ENCODE measurements around the gene MYRFL.

MYRFL gene

DNA sequence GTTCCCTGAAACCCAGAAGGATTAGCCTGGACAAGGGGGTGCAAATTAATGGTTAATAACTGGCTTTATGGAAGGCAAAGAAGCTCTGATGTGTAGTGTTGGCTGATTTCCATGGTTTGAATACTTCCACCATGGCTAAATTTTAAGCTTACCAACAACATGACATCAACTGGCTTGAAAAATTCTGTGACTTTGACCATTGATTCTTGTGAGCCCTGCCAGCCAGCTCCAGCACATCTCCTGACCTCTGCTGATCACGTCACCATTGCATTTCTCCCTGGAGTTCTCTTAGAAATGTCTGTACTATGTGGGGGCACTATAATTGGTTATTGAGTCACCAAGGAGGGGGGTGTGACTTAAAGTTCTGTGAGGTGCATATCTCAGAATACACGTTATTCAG lies 171.2 kb downstream of the MYRFL start:
- no peaks in the 10 kb centered on the region for H3K27me3 ChIP-seq (ENCODE audit: low read depth, low read length)
- no peak overlapping the region for H3K4me2 ChIP-seq (ENCODE audit: low read length)
- no peak overlapping the region for H3K9ac ChIP-seq (ENCODE audit: low read length)
- H3K27ac ChIP-seq (ENCODE audit: low read length), result no peak overlapping the region
- no peaks in the 10 kb centered on the region for H3K36me3 ChIP-seq (replicated peaks; ENCODE audit: low read depth, low read length)
- TF ChIP-seq, protein P1, sequence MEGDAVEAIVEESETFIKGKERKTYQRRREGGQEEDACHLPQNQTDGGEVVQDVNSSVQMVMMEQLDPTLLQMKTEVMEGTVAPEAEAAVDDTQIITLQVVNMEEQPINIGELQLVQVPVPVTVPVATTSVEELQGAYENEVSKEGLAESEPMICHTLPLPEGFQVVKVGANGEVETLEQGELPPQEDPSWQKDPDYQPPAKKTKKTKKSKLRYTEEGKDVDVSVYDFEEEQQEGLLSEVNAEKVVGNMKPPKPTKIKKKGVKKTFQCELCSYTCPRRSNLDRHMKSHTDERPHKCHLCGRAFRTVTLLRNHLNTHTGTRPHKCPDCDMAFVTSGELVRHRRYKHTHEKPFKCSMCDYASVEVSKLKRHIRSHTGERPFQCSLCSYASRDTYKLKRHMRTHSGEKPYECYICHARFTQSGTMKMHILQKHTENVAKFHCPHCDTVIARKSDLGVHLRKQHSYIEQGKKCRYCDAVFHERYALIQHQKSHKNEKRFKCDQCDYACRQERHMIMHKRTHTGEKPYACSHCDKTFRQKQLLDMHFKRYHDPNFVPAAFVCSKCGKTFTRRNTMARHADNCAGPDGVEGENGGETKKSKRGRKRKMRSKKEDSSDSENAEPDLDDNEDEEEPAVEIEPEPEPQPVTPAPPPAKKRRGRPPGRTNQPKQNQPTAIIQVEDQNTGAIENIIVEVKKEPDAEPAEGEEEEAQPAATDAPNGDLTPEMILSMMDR (IDR thresholded peaks at IDR 0.05; ENCODE audit: low read depth, low read length), result no peak
- no peak for TF ChIP-seq EZH2phosphoT487 (IDR thresholded peaks at IDR 0.05; ENCODE audit: low read depth)
- no peaks in the 10 kb centered on the region for H3K79me2 ChIP-seq (ENCODE audit: low read length)
- no peak overlapping the region for H3K4me3 ChIP-seq (ENCODE audit: low read length)
- no peaks in the 10 kb centered on the region for H3K9me3 ChIP-seq (ENCODE audit: insufficient read depth, low read length)
- H2AFZ ChIP-seq (ENCODE audit: low read depth, low read length), result no peak overlapping the region
- H4K20me1 ChIP-seq (ENCODE audit: insufficient read depth, low read length), result no peaks in the 10 kb centered on the region
- no peaks in the 10 kb centered on the region for H3K4me1 ChIP-seq (ENCODE audit: low read length)

DNA sequence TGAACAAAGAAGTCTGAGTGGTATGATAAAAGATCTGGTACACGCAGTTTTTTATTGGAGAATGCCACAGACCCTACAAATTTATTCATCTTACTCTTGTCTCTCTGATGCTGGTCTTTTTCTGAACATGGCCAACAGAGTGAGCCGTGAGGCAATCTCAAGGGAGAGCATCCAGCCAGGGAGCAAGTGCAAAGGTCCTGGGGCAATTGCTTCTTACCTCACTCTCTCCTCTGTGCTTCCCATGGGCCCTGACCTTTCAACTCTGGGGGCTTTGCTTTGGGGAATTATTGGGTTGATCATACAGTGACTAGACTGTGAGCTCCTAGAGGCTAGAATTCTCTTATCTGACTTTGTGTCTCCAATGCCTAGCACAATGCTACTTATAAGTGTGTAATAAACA lies 171.7 kb downstream of the MYRFL start:
- Histone ChIP-seq H2AFZ (ENCODE audit: low read depth, low read length) (no peak overlapping the region), H4K20me1 (ENCODE audit: insufficient read depth, low read length) (no peaks in the 10 kb centered on the region), H3K4me2 (ENCODE audit: low read length) (no peak overlapping the region), H3K27me3 (ENCODE audit: low read depth, low read length) (no peaks in the 10 kb centered on the region), H3K36me3 (replicated peaks; ENCODE audit: low read depth, low read length) (no peaks in the 10 kb centered on the region), H3K4me3 (ENCODE audit: low read length) (no peak overlapping the region), H3K9me3 (ENCODE audit: insufficient read depth, low read length) (no peaks in the 10 kb centered on the region), H3K27ac (ENCODE audit: low read length) (no peak overlapping the region), H3K9ac (ENCODE audit: low read length) (no peak overlapping the region), H3K79me2 (ENCODE audit: low read length) (no peaks in the 10 kb centered on the region), H3K4me1 (ENCODE audit: low read length) (no peaks in the 10 kb centered on the region)
- TF ChIP-seq, protein P1 (IDR thresholded peaks at IDR 0.05; ENCODE audit: low read depth, low read length), result no peak
- no peak for TF ChIP-seq EZH2phosphoT487 (IDR thresholded peaks at IDR 0.05; ENCODE audit: low read depth)

DNA sequence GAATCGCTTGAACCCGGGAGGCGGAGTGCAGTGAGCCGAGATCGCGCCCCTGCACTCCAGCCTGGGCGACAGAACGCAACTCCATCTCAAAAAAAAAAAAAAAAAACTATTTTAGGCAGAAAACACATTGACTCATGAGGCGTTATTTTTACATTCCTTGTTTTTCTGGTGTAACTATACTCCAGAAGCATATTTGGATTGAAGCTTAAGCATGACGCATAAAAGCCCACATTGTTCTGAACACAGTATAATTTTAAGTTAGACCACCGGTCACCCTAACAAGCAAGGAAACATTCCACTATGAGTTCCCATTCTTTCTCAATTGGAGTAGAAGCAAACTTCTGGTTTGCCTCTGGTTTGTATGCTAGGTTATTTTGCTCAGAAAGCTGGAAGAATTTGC lies 173.0 kb downstream of the MYRFL start:
- Histone ChIP-seq H3K4me3 (ENCODE audit: low read length) (no peak overlapping the region), H3K4me1 (ENCODE audit: low read length) (no peaks in the 10 kb centered on the region), H3K9me3 (ENCODE audit: insufficient read depth, low read length) (no peaks in the 10 kb centered on the region), H3K36me3 (replicated peaks; ENCODE audit: low read depth, low read length) (no peaks in the 10 kb centered on the region), H4K20me1 (ENCODE audit: insufficient read depth, low read length) (no peaks in the 10 kb centered on the region), H3K27me3 (ENCODE audit: low read depth, low read length) (no peaks in the 10 kb centered on the region), H3K79me2 (ENCODE audit: low read length) (no peaks in the 10 kb centered on the region), H3K9ac (ENCODE audit: low read length) (no peak overlapping the region), H3K27ac (ENCODE audit: low read length) (no peak overlapping the region), H3K4me2 (ENCODE audit: low read length) (no peak overlapping the region), H2AFZ (ENCODE audit: low read depth, low read length) (no peak overlapping the region)
- TF ChIP-seq, protein P1 (IDR thresholded peaks at IDR 0.05; ENCODE audit: low read depth, low read length), result no peak
- TF ChIP-seq EZH2phosphoT487 (IDR thresholded peaks at IDR 0.05; ENCODE audit: low read depth), result no peak

DNA sequence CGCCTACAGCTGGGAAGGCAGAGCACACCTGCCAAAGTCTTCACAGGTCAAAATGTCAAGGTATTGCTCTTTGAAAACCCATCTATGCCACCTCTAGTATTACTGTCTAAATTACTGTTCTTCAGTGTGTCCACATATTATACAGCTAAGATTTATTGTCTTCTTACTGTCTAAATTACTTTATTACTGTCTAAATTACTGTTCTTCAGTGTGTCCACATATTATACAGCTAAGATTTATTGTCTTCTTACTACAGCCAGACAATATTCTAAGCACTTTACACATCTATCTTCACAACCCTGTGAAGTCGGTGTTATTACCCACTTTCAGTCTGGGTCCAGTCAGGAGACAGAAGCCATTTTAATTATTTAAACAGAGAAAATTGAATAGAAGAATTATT lies 173.9 kb downstream of the MYRFL start:
- H3K4me2 ChIP-seq (ENCODE audit: low read length), result no peak overlapping the region

More for the DNA sequence above, 173.9 kb downstream of the MYRFL start:
- Histone ChIP-seq H3K36me3 (replicated peaks; ENCODE audit: low read depth, low read length) (no peaks in the 10 kb centered on the region), H3K9me3 (ENCODE audit: insufficient read depth, low read length) (no peaks in the 10 kb centered on the region), H3K4me1 (ENCODE audit: low read length) (no peaks in the 10 kb centered on the region), H3K27me3 (ENCODE audit: low read depth, low read length) (no peaks in the 10 kb centered on the region), H3K4me3 (ENCODE audit: low read length) (no peak overlapping the region), H4K20me1 (ENCODE audit: insufficient read depth, low read length) (no peaks in the 10 kb centered on the region), H3K9ac (ENCODE audit: low read length) (no peak overlapping the region), H3K27ac (ENCODE audit: low read length) (no peak overlapping the region), H2AFZ (ENCODE audit: low read depth, low read length) (no peak overlapping the region), H3K79me2 (ENCODE audit: low read length) (no peaks in the 10 kb centered on the region)
- TF ChIP-seq, protein P1 (IDR thresholded peaks at IDR 0.05; ENCODE audit: low read depth, low read length), result no peak
- TF ChIP-seq EZH2phosphoT487 (IDR thresholded peaks at IDR 0.05; ENCODE audit: low read depth), result no peak

Data from OCI-LY3 (cell line).